Epithelial cell of esophagus (primary cell): ENCODE measurements around the gene ZNF302.
"Not testable (repeated sequence)": the region's sequence is repeated elsewhere in the genome, so short reads cannot be mapped to it uniquely, and the experiment has no call there.

Experiments
- DNase-seq: peaks from one replicate; pipeline ENCODE4 v3.0.0; 2010; ENCODE audit warnings: low read depth
- H3K4me3 ChIP-seq: 2 replicates; pipeline ENCODE4 v1.5.1; 2011; ENCODE audit warnings: mild to moderate bottlenecking, low read length, control low read depth
- TF ChIP-seq, protein P1 (sequence below): IDR thresholded peaks from 2 replicates; pipeline ENCODE4 v1.5.1; 2011; ENCODE audit warnings: low read depth, mild to moderate bottlenecking, low read length, control low read depth, inconsistent platforms; ENCODE audit not compliant: insufficient read depth; ENCODE audit errors: missing control alignments

ZNF302 gene

DNA sequence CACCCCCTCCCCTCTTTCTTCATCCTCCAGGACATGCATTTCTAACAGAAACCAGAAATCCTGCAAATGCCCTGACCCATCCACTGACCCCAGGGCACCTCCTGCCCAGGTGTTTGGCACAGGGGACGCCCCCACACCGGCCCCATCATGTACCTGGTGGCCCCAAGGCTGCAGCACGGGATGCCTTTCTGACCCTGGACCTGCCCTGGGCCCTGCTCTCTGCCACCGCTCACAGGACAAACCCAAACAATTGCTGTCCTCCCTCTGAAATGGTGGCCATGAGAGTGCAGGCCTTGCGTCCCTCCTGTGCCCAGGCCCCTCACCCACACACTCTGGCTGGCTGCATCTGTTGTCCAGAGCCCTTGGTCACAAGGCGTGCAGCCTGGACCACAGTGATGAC is 12.6 kb upstream of the ZNF302 start:
- DNase-seq: no peak
- no peak overlapping the region for H3K4me3 ChIP-seq
- TF ChIP-seq, protein P1, sequence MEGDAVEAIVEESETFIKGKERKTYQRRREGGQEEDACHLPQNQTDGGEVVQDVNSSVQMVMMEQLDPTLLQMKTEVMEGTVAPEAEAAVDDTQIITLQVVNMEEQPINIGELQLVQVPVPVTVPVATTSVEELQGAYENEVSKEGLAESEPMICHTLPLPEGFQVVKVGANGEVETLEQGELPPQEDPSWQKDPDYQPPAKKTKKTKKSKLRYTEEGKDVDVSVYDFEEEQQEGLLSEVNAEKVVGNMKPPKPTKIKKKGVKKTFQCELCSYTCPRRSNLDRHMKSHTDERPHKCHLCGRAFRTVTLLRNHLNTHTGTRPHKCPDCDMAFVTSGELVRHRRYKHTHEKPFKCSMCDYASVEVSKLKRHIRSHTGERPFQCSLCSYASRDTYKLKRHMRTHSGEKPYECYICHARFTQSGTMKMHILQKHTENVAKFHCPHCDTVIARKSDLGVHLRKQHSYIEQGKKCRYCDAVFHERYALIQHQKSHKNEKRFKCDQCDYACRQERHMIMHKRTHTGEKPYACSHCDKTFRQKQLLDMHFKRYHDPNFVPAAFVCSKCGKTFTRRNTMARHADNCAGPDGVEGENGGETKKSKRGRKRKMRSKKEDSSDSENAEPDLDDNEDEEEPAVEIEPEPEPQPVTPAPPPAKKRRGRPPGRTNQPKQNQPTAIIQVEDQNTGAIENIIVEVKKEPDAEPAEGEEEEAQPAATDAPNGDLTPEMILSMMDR: no peak

DNA sequence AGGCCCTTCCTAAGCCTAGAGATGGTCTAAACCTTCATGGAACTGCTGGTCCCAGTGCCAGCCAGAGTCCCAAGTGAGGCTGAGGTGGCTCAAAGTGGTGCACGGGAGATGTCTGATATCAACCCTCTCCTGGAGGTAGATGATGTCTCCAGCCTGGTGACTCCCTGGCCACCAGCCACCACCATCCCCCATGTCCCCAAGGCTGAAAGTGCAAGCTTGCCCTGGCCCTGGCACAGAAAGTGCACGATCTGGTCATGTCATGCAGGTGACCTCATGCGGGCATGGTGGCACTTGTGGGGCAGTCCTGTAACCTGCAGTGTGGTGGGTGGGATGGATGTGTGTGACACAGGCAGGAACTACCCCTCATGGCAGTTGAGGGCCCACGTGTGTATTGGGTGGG is 12.2 kb upstream of the ZNF302 start:
- DNase-seq, H3K4me3 ChIP-seq: not testable (repeated sequence)

DNA sequence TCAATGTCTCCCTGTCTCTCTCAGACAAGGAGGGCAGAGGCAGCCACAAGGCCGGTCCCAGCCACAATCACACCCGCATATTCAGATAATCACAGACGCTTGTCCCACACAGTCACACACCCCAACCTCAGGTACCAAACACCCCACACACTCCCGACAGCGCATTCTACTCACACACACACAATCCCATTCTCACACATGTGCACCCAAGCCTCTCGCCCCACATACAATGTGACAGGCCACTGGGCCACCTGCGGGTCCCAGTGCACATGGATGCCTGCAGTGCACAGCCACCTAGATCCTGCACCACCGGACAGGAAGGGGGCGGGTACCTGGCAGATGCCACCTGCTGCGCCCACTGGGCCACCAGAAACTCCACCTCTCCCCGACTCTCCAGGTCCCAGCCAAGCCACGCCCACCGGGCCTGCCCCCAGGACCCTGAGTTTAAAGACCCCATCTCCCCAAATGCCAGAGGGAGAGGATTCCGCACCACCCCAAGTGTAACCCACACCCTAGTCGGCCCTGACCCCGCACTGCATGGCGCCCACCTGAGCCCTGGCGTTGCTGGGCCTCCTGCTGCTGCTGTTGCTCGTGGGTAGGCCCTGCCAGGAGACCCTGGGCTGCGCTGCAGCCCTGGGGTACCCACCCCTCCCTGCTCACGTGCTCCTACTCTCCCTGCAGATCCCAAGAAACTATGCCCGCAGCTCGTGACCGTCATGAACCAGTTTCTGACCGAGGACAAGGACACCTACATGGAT is 11.1 kb upstream of the ZNF302 start:
- no peak overlapping the region for H3K4me3 ChIP-seq
- TF ChIP-seq, protein P1: no peak
- no peak for DNase-seq

DNA sequence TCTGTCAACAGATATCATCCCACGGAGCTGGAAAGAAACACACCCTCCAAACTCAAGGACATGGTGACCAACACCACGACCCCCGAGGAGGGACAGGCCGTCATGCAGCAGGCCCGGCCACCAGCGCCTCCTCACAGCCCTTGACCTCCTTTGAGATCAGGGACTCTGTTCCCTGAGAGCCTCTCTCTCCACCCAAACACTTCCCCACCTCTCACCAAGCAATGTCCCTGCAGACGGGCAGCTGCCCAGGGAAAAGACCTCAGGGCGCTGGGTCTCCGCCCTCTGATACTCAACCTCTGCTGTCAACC is 10.6 kb upstream of the ZNF302 start:
- no peak overlapping the region for H3K4me3 ChIP-seq
- TF ChIP-seq, protein P1: no peak
- DNase-seq: no peak

DNA sequence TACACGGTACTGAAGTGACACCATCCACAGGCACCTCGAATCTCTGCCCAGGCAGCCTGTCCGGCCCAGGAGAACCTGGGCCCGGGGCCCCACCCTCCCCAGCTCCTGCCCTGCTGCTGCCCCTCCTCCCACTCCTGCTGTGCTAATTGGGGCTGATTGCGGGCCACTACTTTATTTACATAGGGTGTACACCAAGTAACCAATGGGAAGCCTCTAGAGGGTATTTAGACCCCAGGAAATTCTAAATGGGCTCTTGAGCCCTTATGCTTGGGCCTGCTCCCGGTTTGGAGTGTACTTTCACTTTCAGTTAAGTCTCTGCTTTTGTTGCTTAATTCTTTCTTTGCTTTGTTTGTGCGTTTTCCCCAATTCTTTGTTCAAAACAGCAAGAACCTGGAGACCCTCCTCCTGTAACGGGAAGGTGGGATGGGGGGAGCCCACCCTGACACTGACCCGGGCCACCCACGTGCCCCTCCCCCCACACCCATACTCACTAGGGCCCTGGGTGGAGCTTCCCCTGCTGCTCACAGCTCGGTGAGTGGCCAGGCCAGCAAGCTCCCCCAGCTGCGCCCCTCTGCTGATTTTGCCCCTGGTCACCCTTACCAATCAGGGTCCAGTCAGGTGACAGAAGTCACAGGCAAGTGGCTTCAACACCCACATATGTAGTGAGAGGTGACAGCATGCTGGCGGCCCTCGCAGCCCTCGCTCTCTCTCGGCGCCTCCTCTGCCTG is 10.0 kb upstream of the ZNF302 start:
- TF ChIP-seq, protein P1: no peak
- no peak for DNase-seq
- peak overlapping the region; percentile 42 for H3K4me3 ChIP-seq

DNA sequence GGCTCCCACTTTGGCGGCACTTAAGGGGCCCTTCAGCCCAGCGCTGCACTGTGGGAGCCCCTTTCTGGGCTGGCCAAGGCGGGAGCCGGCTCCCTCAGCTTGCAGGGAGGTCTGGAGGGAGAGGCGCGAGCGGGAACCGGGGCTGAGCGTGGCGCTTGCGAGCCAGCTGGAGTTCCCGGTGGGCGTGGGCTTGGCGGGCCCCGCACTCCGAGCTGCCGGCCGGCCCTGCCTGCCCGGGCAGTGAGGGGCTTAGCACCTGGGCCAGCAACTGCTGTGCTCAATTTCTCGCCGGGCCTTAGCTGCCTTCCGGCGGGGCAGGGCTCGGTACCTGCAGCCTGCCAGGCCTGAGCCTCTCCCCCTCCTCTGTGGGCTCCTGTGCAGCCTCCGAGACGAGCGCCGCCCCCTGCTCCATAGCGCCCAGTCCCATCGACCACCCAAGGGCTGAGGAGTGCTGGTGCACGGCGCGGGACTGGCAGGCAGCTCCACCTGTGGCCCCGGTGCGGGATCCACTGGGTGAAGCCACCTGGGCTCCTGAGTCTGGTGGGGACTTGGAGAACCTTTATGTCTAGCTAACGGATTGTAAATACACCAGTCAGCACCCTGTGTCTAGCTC is 9.3 kb upstream of the ZNF302 start:
- not testable (repeated sequence) for DNase-seq

DNA sequence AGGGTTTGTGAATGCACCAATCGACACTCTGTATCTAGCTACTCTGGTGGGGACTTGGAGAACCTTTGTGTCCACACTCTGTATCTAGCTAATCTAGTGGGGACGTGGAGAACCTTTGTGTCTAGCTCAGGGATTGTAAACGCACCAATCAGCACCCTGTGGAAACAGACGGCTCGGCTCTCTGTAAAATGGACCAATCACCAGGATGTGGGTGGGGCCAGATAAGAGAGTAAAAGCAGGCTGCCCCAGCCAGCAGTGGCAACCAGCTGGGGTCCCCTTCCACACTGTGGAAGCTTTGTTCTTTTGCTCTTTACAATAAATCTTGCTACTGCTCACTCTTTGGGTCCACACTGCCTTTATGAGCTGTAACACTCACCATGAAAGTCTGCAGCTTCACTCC is 8.8 kb upstream of the ZNF302 start:
- H3K4me3 ChIP-seq, DNase-seq: not testable (repeated sequence)

More for the DNA sequence above, 9.3 kb upstream of the ZNF302 start:
- H3K4me3 ChIP-seq: not testable (repeated sequence)

DNA sequence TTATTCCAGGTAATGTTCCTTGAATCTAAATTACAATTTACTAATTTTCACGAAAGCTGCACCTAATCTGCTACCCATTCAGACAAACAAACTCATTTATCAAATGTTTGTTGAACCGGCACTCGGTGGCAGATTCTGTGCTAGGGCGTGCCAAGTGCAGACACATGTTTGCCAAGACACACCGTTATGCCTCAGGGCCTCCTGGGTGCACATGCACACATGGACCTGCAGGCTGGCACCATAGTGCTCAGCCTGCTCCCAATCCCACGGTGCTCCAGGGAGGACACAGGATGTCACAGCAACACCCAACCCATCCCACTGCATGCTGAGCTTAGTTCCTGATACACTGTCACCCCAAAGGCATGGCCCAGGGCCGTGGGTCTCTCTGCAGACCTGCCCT is 8.2 kb upstream of the ZNF302 start:
- peak; percentile 24 for DNase-seq
- no peak overlapping the region for H3K4me3 ChIP-seq
- TF ChIP-seq, protein P1: no peak
